ENCODE measurements around the gene ZNF526. TPM values are rescaled to one million over a fixed set of nuclear protein-coding genes. Genes with fewer than 3 reads are reported as not detected.

ZNF526 gene, protein sequence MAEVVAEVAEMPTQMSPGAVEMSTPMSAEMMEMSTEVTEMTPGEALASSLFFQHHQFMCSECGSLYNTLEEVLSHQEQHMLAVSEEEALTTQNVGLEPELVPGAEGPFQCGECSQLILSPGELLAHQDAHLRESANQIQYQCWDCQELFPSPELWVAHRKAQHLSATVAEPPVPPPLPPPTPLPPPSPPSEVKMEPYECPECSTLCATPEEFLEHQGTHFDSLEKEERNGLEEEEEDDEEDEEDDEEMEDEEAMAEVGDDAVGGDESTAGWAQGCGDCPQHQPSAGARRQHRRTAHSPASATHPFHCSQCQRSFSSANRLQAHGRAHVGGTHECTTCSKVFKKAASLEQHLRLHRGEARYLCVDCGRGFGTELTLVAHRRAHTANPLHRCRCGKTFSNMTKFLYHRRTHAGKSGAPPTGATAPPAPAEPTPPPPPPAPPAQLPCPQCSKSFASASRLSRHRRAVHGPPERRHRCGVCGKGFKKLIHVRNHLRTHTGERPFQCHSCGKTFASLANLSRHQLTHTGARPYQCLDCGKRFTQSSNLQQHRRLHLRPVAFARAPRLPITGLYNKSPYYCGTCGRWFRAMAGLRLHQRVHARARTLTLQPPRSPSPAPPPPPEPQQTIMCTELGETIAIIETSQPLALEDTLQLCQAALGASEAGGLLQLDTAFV
- total RNA-seq, result 7.9 and 8.0 TPM in 2 replicates

DNA sequence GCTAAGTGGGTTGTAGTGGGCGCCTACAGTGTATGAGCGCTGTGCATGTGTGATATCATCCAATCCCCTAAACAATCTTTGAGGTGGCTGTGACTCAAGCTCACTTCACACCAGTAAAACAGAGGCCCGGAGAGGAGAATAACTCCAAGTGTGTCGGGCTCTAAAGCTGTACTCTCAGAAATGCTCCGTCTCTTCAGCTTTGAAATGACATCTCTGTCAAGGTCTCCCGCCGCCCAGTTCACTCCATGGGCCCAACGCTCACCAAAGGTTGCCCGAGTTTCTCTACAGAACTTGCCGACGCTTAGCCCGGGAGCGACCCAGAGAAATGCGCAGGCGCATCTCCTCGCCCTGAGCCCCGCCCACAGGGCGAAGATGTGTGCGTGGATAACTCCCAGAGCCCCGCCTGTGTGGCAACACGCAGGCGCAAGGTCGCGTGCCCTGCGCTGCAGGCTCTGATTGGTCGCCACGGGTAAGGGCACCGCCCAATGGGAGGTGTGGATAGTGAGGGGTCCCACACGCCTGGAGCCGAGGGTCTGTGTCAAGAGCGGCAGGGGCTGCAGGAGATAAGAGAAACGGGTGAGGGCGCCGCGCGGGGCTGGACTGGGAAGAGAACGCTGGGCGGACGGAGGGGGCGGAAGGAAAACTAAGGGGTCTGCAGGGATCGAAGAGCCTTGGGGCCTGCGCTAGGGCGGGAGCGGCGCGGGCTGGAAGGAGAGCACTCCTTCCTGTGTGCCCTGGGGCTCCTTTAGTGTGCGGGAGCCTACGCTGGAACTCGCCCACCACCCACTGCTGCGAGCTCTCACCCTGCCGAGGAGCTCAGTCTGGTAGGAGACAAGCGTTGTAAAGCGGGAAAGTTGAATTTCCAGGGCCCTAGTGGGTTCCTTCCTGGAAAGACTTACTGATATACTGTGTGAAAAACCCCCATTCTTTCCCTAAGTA, at the start of gene ZNF526:
ZNF526 (plus strand) TSS at position 501 of the 939 bp plus-strand sequence. CDS start 4,092 bp downstream, outside the sequence.

DNA sequence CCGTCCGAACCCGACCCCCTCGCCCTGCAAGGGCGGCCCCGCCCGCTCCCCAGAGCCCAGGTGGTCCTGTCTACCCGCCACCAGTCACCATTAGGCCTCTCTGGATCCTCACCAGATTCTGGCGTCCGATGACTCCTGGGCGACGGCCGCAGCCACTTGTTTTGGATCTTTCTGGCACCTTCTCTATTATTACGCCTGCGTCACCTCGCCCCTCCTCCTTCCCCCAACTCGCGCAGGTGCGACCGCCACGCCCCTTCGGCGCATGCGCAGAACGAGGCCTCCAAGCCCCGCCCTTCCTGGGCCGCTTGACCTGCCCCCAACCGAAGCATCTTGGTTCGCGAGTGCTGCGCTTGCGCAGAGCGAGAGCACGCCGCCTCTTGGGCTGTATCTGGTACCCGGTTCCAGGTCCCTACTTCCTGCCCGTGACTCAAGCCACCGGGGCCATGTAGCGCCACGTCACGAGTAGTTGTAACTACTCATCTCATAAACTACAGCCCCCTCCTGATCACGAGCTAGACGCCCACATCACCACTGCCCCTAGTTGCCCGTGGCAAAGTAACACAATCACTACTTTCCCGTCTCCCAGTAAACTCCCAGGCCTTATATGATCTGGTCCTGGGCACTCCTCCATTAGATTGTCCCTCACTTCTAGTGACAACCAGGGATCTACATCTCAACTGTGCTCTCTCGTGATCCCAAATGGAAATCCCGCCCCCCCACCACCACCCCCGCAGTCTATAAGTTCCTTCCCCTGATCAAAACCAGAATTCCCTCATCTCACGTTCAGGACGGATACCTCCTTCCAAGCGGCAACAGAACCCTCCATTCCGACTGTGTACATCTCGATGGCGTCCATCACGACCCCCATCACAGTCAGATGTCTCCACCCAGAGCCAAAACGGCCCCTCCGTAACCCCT, 2.3 kb upstream of the ZNF526 start, which contains the start of gene DEDD2:
DEDD2 (minus strand) TSS at position 158 of the 918 bp plus-strand sequence. CDS start 670 bp downstream, outside the sequence.

DNA sequence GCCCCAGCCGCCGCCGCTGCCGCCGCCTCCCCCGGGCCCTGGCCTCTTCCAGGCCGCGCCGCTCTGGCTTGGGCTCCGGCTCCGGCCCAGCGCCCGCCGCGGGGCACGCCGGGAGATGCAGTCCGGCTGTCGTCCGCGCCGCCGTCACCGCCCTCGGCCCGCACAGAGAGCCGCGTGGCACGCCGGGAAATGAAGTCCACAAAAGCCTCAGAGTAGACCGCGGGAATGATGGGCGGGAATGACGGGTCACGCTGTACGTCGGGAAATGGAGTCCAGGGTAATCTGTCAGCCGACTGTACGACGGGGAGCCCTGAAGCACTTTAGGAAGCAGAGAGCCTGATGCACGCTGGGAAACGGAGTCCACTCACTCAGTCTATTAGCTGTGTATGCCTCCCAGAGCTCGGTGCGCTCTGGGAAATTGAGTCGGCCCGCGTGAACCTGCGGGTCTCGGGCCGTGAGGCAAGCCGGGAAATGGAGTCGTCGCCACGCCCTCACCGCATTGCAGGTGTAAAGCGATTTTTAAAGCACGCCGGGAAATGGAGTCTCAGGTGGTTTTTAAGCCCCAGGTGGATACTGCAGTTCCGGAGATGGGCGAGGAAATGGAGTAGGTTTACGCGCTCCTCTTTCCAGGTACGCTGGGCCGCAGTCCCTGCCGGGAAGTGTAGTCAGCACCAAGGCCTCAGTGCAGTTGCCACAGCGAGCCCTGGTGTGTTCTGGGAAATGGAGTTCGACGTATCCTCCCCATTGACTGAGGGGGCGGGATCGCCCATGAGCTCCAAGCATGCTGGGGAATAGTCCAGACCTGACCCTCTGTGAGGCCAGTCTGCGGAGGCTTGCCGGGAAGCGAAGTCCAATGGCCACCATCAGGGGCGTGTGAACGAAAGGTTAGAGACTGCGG, 22.6 kb downstream of the ZNF526 start, which contains the start of gene GSK3A:
GSK3A (minus strand) TSS at position 91 of the 898 bp plus-strand sequence. CDS start 137 bp downstream, outside the sequence.

DNA sequence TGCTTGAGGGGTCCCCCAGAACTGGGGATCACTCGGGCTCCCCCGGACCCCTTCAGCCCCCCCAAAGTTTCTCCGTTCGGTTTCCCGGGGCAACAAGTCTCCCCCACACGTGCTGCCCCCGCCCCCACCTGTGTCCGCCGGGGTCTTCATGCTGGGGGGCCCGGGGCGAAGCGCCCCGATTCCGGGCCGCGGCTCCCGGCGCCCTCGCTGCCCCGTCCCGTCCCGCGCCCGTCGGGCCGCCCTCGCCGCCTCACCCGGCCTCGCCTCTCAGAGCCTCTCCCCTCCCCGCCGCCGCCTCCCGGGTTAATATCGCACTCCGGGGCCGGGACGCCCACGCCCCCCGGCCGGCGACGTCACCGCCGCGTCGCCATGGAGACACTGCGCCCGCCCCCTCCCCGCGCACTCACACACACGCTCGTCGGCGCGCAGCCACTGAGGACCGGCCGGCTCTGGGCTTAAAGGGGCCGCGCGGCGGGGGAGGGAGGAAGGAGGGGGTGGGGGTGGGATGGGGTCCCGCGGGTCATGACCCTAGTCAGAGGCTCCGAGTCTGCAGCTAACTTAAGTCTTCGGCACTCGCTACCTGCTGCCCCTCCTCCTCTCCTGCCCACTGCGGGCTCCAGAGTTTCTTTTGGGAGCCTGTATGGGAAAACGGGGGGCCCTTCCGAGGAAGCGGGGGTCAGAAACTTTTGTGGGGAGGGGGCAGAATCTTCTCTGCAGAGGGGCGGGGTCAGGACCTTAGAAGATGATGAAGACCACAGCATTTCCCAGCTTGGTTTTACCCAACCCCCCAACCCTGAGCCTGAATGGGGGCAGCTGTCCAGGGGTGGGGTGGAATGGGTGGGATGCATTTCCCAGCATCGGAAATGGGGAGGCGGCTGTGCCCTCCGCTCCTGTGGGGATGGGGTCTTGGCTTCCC, 35.0 kb downstream of the ZNF526 start, which contains the start of gene ERF:
ERF (minus strand) TSS at position 279 of the 916 bp plus-strand sequence; CDS start at position 150, 129 bp downstream.

DNA sequence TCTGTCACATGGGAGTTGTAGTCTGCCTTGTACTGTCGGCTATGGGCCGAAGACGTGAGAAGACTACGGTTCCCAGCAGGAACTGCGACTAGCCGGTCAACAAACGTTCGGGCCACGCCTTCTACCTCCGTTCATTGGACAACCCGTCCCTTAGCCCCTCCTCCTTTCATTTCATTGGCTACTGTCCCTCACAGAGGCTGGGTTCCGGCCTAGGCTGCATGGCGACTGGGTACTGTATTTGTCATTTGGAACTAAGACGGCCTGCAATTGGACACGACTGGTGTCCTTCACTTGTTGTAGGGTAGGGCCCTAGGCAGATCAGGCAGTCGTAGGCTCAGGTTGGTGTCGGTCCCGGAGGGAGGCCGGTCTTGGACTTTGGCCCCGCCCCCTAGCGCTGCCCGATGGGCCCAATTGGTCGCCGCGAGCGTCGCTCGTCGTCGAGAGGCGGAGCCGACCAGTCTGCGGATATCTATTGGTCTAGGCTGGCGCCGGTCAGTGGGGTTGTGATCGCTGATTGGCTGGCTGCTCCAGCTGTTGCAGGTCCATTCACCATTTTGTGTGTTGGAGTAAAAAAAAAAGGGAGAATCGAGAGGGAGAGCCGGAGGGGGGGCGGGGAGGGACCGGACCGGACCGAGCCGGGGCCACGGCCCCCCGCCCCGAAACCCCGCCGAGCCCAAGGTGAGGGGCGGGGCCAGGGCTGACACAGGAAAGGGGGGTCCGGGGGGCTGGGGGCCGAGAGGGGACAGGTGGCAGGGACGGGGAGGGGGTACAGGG, 48.8 kb downstream of the ZNF526 start, which contains the start of gene CIC:
CIC (plus strand) TSS at position 549 of the 774 bp plus-strand sequence. CDS start 2,532 bp downstream, outside the sequence.

Other genes starting within 250 kb of the ZNF526 start
- gene ATP1A3, start 226.1 kb upstream of the ZNF526 start, total RNA-seq, result 0.15 and 0.17 TPM in 2 replicates
- 0.34 and 1.0 TPM in 2 replicates for gene GRIK5, start 150.1 kb upstream of the ZNF526 start, total RNA-seq
- 16.3 and 16.4 TPM in 2 replicates for gene ZNF574, start 144.1 kb upstream of the ZNF526 start, total RNA-seq
- gene POU2F2, start 87.9 kb upstream of the ZNF526 start, total RNA-seq, result 0.17 and 1.2 TPM in 2 replicates
- 25.0 and 25.7 TPM in 2 replicates for gene DEDD2, start 2.6 kb upstream of the ZNF526 start, total RNA-seq
- gene GSK3A, start 22.3 kb downstream of the ZNF526 start, total RNA-seq, result 19.3 and 20.3 TPM in 2 replicates
- gene ERF, start 34.8 kb downstream of the ZNF526 start, total RNA-seq, result 45.9 and 47.0 TPM in 2 replicates
- gene CIC, start 48.9 kb downstream of the ZNF526 start, total RNA-seq, result 53.2 and 53.3 TPM in 2 replicates
- gene PRR19, start 81.8 kb downstream of the ZNF526 start, total RNA-seq, result 0.84 and 1.0 TPM in 2 replicates
- gene PAFAH1B3, start 82.3 kb downstream of the ZNF526 start, total RNA-seq, result 88.8 and 92.5 TPM in 2 replicates
- 0.17 TPM in 1 of 2 replicates, not detected in the other for gene TMEM145, start 93.0 kb downstream of the ZNF526 start, total RNA-seq
- 18.4 and 19.7 TPM in 2 replicates for gene MEGF8, start 105.3 kb downstream of the ZNF526 start, total RNA-seq
- not detected in 2 replicates for gene CNFN, start 170.0 kb downstream of the ZNF526 start, total RNA-seq
- gene LIPE, start 207.1 kb downstream of the ZNF526 start, total RNA-seq, result 9.9 and 10.6 TPM in 2 replicates
- gene CXCL17, start 222.6 kb downstream of the ZNF526 start, total RNA-seq, result not detected in 2 replicates